OCI-LY7 (cell line): ENCODE measurements around the gene LIG3. TPM values are rescaled to one million over a fixed set of nuclear protein-coding genes. Genes with fewer than 3 reads are reported as not detected.

ENCODE experiments used
- BruUV-seq: library from RNA; stranded (reverse); fragments of 400-500 nt; replicated peaks from 2 replicates; lab custom pipeline; 2021; lab: Mats Ljungman, UMichigan
- CTCF ChIA-PET: fragments of 300-600 bp; sonication (Branson Sonifier 250); formaldehyde crosslinking; loops from one replicate; lab custom pipeline; 2022; ENCODE audit warnings: antibody characterized with exemption; ENCODE audit not compliant: unreplicated experiment; lab: Charles Lee
- POLR2A ChIA-PET: fragments of 300-600 bp; sonication (Branson Sonifier 250); formaldehyde crosslinking; loops from one replicate; lab custom pipeline; 2022; ENCODE audit warnings: antibody characterized with exemption; lab: Charles Lee
- DNase-seq: peaks from one replicate; pipeline ENCODE4 v3.0.0-alpha.2; 2015; ENCODE audit warnings: low spot score
- H2AFZ ChIP-seq: fragments of 200-600 bp; sonication (generic), shearing (Covaris generic); 2 replicates; pipeline ENCODE4 v1.6.1; 2014; ENCODE audit warnings: mild to moderate bottlenecking, antibody characterized with exemption, low read length, moderate library complexity
- H3K27ac ChIP-seq: fragments of 200-600 bp; sonication (generic); 2 replicates; pipeline ENCODE4 v1.5.1; 2014; ENCODE audit warnings: mixed run types, low read depth, mild to moderate bottlenecking, moderate library complexity, low read length, inconsistent platforms; ENCODE audit not compliant: poor library complexity, severe bottlenecking
- H3K36me3 ChIP-seq: fragments of 200-600 bp; sonication (generic); 2 replicates; pipeline ENCODE4 v1.6.1; 2014; ENCODE audit warnings: mild to moderate bottlenecking, antibody characterized with exemption, low read length, moderate library complexity, mixed read lengths; ENCODE audit not compliant: insufficient read depth
- H3K4me1 ChIP-seq: fragments of 200-600 bp; sonication (generic); 2 replicates; pipeline ENCODE4 v1.5.1; 2014; ENCODE audit warnings: mild to moderate bottlenecking, low read length; ENCODE audit not compliant: insufficient read depth, poor library complexity, severe bottlenecking
- H3K4me2 ChIP-seq: fragments of 200-600 bp; sonication (generic); 2 replicates; pipeline ENCODE4 v1.6.1; 2014; ENCODE audit warnings: mild to moderate bottlenecking, low read length
- H3K4me3 ChIP-seq: fragments of 200-600 bp; sonication (generic); 2 replicates; pipeline ENCODE4 v1.5.1; 2014; ENCODE audit warnings: mild to moderate bottlenecking, low read depth, low read length; ENCODE audit not compliant: poor library complexity, severe bottlenecking
- H3K79me2 ChIP-seq: fragments of 200-600 bp; sonication (generic); 2 replicates; pipeline ENCODE4 v1.6.1; 2016; ENCODE audit warnings: low read depth, mild to moderate bottlenecking, low read length, moderate library complexity, mixed read lengths; ENCODE audit not compliant: insufficient read depth
- H3K9me2 ChIP-seq: fragments of 200-600 bp; sonication (generic); 2 replicates; pipeline ENCODE4 v1.6.1; 2016; ENCODE audit warnings: mild to moderate bottlenecking, low read length, mixed read lengths; ENCODE audit not compliant: insufficient read depth
- H3K9me3 ChIP-seq: fragments of 200-600 bp; sonication (generic); 2 replicates; pipeline ENCODE4 v1.6.1; 2014; ENCODE audit warnings: mild to moderate bottlenecking, mixed run types, low read length, mixed read lengths
- H4K20me1 ChIP-seq: fragments of 200-600 bp; sonication (generic); 2 replicates; pipeline ENCODE4 v1.6.1; 2014; ENCODE audit warnings: mild to moderate bottlenecking, antibody characterized with exemption, low read length, moderate library complexity, mixed read lengths; ENCODE audit not compliant: insufficient read depth
- EZH2phosphoT487 ChIP-seq: fragments of 200-600 bp; sonication (generic); IDR thresholded peaks from 2 replicates; pipeline ENCODE4 v1.6.1; 2018; ENCODE audit warnings: low read depth, borderline replicate concordance, mild to moderate bottlenecking, mixed run types, antibody characterized with exemption, low read length, moderate library complexity, mixed read lengths
- intact Hi-C: fragments of 100-400 bp; cut with micrococcal nuclease; formaldehyde crosslinking; loops from one replicate; pipeline ENCODE4 v1.10.0; 2022; ENCODE audit not compliant: unreplicated experiment
- total RNA-seq, 2 experiments: library from RNA; depleted of rRNA in 1 of 2; stranded (reverse); fragments of >200 nt in 1 of 2; shearing (Covaris generic) in 1 of 2; gene quantifications; 2 replicates each; pipeline ENCODE4 v1.2.3, GENCODE V29; 2014 to 2022
- TF ChIP-seq, protein P1 (sequence below): fragments of 200-600 bp; sonication (generic); conservative IDR thresholded peaks from 2 replicates; pipeline ENCODE4 v1.5.1; 2014; ENCODE audit warnings: mild to moderate bottlenecking, antibody characterized with exemption, low read length, moderate library complexity, mixed read lengths

Gene LIG3
- total RNA-seq, 2 experiments from 2014 or later, result 65.6 to 67.3 TPM

DNA sequence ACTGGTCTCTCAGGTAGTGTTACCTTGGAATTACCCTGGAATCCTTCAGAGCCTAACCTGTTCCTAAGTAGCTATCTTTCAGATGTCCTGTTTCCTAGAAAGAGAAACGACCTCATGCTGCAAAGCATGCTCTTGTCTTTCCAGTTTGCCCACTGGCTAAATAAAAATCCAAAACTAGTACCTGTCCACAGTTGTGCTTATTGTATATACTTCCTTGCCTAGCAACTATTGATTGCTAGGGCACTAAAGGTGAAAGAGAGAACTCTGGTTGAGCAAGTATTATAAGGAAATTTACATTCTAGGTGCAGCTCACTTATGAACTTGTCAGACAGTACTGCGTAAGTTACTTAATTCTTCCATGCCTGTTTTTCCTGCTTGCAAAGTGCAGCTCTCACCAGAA lies 38.5 kb downstream of the LIG3 start:
- no peaks in the 10 kb centered on the region; the same call in 1 of the 2 replicates for H4K20me1 ChIP-seq
- H3K27ac ChIP-seq, result no peak overlapping the region
- H3K9me3 ChIP-seq, result no peaks in the 10 kb centered on the region
- ChIA-PET CTCF (no interaction called here), POLR2A (interaction anchor here (0.6 to 0.7 kb wide), 2 partner anchors 28 to 611 kb away, joined by 3 read pairs; no protein-coding TSS in a partner anchor)
- intact Hi-C loops, result no loop called here
- DNase-seq, result no peak
- no peak overlapping the region for H2AFZ ChIP-seq
- H3K9me2 ChIP-seq, result no peaks in the 10 kb centered on the region
- no peaks in the 10 kb centered on the region for H3K36me3 ChIP-seq
- H3K79me2 ChIP-seq, result no peaks in the 10 kb centered on the region
- no TSS peak for BruUV-seq
- H3K4me3 ChIP-seq, result no peak overlapping the region
- TF ChIP-seq, protein P1, sequence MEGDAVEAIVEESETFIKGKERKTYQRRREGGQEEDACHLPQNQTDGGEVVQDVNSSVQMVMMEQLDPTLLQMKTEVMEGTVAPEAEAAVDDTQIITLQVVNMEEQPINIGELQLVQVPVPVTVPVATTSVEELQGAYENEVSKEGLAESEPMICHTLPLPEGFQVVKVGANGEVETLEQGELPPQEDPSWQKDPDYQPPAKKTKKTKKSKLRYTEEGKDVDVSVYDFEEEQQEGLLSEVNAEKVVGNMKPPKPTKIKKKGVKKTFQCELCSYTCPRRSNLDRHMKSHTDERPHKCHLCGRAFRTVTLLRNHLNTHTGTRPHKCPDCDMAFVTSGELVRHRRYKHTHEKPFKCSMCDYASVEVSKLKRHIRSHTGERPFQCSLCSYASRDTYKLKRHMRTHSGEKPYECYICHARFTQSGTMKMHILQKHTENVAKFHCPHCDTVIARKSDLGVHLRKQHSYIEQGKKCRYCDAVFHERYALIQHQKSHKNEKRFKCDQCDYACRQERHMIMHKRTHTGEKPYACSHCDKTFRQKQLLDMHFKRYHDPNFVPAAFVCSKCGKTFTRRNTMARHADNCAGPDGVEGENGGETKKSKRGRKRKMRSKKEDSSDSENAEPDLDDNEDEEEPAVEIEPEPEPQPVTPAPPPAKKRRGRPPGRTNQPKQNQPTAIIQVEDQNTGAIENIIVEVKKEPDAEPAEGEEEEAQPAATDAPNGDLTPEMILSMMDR, result no peak
- TF ChIP-seq EZH2phosphoT487, result no peak
- H3K4me2 ChIP-seq, result no peak overlapping the region
- no peaks in the 10 kb centered on the region for H3K4me1 ChIP-seq

DNA sequence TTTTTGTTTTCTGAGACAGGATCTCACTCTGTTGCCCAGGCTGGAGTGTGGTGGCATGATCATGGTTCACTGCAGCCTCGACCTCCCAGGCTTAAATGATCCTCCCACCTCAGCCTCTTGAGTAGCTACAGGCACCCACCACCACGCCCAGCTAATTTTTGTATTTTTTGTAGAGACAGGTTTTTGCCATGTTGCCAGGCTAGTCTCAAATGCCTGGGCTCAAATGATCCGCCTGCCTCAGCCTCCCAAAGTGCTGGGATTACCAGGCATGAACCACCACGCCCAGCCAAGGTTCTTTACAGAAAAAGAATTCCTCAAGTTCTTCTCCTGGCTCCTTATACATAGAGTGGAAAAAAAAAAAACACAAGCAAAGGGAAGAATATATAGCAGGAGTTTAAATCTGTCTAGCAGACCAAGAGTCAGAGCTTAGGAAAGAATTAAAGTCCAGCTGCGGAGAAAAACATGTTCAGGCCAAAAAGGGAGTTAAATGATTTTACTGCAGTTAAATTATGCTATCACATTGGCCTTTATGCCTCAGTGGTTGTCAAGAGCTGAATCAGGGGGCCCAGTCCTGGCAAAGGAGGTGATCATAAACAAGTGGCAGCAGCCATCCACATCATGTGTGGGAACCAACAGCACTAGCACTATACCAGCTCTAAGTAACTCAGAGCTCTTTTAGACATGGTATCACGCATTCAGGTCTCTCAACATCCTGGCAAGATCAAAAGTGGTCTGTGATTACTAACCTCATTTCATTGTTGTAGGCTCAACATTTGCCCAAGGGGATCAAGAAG lies 39.3 kb downstream of the LIG3 start:
- POLR2A ChIA-PET, result interaction anchor here (0.7 kb wide), 3 partner anchors 14 to 64 kb away, joined by 3 read pairs; no protein-coding TSS in a partner anchor
- no peak overlapping the region for H2AFZ ChIP-seq
- DNase-seq, result no peak
- H3K4me2 ChIP-seq, result no peak overlapping the region
- H3K36me3 ChIP-seq, result no peaks in the 10 kb centered on the region
- no peak overlapping the region for H3K4me3 ChIP-seq
- no peak for TF ChIP-seq EZH2phosphoT487
- TF ChIP-seq, protein P1, result no peak
- intact Hi-C loops, result no loop called here
- no peaks in the 10 kb centered on the region for H3K9me2 ChIP-seq
- CTCF ChIA-PET, result no interaction called here
- H3K27ac ChIP-seq, result no peak overlapping the region
- no peaks in the 10 kb centered on the region for H3K9me3 ChIP-seq
- BruUV-seq, result no TSS peak
- H3K4me1 ChIP-seq, result no peaks in the 10 kb centered on the region
- H4K20me1 ChIP-seq, result no peaks in the 10 kb centered on the region; the same call in 1 of the 2 replicates
- no peaks in the 10 kb centered on the region for H3K79me2 ChIP-seq
